H1 (cell line): ENCODE results near the gene PCCA. TPM values are rescaled to one million over a fixed set of nuclear protein-coding genes. Genes with fewer than 3 reads are reported as not detected.

Experiments used
- EZH2 ChIP-seq: fragments of 200-600 bp; sonication (generic); IDR thresholded peaks from 2 replicates; pipeline ENCODE4 v1.7.1; 2012; ENCODE audit warnings: low read depth, mild to moderate bottlenecking, moderate library complexity, low read length, inconsistent platforms; ENCODE audit not compliant: severe bottlenecking
- GTF2F1 ChIP-seq: IDR thresholded peaks from 2 replicates; pipeline ENCODE4 v1.6.1; 2012; ENCODE audit warnings: low read depth, low read length, improper control_type of control experiment, borderline replicate concordance
- polyA plus RNA-seq, 7 experiments: library from polyadenylated mRNA; depleted of rRNA in 3 of 7; stranded (reverse) in 5 of 7; unstranded in 2 of 7; fragments of >200 nt in 5 of 7; fragments of 200-250 nt in 2 of 7; gene quantifications; 1 replicate in 5 of 7; 2 replicates in 1 of 7; 4 replicates in 1 of 7; pipeline versions ENCODE4 v1.2.1 to v1.2.3, GENCODE V29; 2011 to 2013; ENCODE audit warnings: missing spikeins in 2 of 7, mixed read lengths in 2 of 7
- total RNA-seq: library from RNA; stranded (reverse); fragmentation: NEBNext Ultra II Directional; extraction: Animal tissue kit (Norgen Biotek cat#: 25700); gene quantifications from 2 replicates; pipeline ENCODE4 v1.2.1, GENCODE V29; 2021
- TF ChIP-seq, protein P1 (sequence below): IDR thresholded peaks from 2 replicates; pipeline ENCODE4 v1.6.1; 2011; ENCODE audit warnings: low read depth, mild to moderate bottlenecking, low read length; ENCODE audit not compliant: insufficient read depth

The PCCA gene
- total and polyA plus RNA-seq, 2 of the 8 experiments (the other 6 are each of a cell fraction or from before 2014, with no cell fraction given) = 18.4 to 49.8 TPM

DNA sequence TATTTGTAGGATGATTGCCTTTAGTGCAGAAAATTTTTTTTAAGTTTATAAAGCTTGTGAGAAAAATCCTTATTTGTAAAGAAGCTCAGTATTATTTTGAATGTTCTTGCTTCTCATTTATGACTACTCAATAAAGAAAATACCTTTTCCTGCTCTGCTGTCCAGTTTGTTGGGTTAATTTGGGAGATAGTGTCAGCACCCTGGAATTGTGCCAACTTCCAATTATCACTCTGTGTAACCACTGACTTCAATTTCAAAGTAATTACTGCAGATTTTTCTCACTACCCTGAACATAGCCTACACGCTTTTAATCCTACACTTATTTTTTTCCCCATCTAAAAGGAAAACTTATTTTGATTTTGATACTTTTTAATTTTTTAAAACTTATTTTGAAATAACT is 406.6 kb downstream of the PCCA start (continued):
- TF ChIP-seq GTF2F1 (no peak), EZH2 (no peak)
- TF ChIP-seq, protein P1, sequence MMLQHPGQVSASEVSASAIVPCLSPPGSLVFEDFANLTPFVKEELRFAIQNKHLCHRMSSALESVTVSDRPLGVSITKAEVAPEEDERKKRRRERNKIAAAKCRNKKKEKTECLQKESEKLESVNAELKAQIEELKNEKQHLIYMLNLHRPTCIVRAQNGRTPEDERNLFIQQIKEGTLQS = no peak
